GM12865 (cell line): ENCODE data around the gene DCUN1D2.
"Not testable (repeated sequence)": the region's sequence is repeated elsewhere in the genome, so short reads cannot be mapped to it uniquely, and the experiment has no call there.

Experiments
- DNase-seq: peaks from one replicate; pipeline ENCODE4 v3.0.0; 2010; ENCODE audit warnings: low read depth
- H3K4me3 ChIP-seq: 2 replicates; pipeline ENCODE4 v1.5.1; 2011; ENCODE audit warnings: mild to moderate bottlenecking, low read depth, low read length, control low read depth
- TF ChIP-seq, protein P1 (sequence below): IDR thresholded peaks from 2 replicates; pipeline ENCODE4 v1.5.1; 2011; ENCODE audit warnings: low read length, control low read depth, low read depth, inconsistent platforms; ENCODE audit not compliant: insufficient read depth; ENCODE audit errors: missing control alignments

The DCUN1D2 gene

DNA sequence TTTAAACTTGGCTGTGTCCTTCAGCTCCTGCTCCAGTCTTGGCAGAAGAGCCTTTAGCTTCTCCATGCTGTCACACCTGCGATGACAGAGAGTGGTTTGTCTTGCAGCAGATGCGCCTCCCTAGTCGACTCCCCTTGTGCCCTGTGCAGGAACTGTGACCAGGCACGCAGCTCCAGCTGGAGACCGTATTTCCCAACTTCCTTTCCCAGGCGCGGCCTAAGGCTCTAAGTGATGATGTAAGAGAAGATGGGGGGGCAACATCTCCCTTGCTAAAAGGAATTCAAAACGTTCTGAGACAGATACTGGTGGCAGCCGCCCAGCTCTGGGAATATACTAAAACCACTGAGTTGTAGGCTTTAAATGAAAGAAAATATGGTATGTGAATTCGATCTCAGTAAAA is 16.3 kb downstream of the DCUN1D2 start:
- no peak for DNase-seq
- H3K4me3 ChIP-seq = no peak overlapping the region
- TF ChIP-seq, protein P1, sequence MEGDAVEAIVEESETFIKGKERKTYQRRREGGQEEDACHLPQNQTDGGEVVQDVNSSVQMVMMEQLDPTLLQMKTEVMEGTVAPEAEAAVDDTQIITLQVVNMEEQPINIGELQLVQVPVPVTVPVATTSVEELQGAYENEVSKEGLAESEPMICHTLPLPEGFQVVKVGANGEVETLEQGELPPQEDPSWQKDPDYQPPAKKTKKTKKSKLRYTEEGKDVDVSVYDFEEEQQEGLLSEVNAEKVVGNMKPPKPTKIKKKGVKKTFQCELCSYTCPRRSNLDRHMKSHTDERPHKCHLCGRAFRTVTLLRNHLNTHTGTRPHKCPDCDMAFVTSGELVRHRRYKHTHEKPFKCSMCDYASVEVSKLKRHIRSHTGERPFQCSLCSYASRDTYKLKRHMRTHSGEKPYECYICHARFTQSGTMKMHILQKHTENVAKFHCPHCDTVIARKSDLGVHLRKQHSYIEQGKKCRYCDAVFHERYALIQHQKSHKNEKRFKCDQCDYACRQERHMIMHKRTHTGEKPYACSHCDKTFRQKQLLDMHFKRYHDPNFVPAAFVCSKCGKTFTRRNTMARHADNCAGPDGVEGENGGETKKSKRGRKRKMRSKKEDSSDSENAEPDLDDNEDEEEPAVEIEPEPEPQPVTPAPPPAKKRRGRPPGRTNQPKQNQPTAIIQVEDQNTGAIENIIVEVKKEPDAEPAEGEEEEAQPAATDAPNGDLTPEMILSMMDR = no peak

DNA sequence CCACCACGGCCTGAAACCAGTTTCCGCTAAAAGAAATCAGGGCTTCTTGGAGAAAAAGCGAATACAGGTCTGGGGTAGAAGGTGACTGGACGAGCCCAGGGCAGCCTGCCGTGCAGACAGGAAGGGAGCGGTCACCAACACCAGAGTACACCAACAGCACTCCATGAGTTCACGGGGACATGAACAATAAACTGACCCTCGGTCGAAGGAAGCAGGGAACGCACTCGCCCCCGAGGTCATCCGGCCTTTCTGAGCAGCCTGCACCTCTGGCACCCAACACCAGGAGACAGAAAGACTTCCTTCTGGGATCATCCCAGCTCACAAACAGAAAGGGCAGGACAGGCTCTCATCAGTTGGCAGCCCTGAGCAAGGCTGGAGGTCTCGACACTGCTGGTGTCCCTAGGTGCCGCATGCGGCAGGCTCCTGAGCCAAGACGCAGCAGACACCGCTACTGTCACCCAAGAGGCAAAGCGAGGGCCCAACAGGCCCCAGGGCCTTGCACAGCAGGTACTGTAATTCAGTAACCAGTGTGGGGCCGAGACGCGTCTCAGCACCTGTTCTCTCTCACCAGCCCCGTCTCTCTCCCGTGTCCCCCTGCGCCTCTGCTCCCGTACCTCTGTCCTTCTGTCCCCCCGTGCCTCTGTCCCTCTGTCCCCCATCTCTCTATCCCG is 18.0 kb downstream of the DCUN1D2 start:
- DNase-seq = no peak
- H3K4me3 ChIP-seq = no peak overlapping the region
- TF ChIP-seq, protein P1 = no peak

DNA sequence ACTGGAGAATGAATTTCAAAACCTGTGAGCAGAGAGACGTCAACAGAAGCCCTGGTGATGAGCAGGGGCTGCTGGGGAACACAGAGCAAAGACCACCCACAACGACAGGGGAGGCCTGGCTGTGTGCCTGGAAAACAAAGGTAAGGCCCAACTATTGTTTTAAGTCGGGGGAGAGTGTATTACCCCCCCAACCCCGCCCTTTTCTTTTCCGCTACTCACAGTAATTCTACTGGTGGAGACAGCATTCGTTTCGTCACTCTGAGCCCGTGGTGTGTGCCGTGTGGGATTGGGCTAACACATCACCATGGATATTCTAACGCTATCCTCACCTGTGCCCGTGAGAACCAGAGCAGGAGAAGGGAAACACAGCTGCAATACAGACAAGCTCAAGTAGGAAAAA is 18.7 kb downstream of the DCUN1D2 start:
- H3K4me3 ChIP-seq = no peak overlapping the region
- TF ChIP-seq, protein P1 = no peak
- DNase-seq = no peak

DNA sequence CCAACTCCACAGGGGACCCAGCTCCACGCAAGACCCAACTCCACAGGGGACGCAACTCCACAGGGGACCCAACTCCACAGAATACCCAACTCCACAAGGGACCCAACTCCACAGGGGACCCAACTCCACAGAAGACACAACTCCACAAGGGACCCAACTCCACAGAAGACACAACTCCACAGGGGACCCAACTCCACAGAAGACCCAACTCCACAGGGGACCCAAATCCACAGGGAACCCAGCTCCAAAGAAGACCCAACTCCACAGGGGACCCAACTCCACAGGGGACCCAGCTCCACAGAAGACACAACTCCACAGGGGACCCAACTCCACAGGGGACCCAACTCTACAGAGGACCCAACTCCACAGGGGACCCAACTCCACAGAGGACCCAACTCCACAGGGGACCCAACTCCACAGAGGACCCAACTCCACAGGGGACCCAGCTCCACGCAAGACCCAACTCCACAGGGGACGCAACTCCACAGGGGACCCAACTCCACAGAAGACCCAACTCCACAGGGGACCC is 19.8 kb downstream of the DCUN1D2 start:
- not testable (repeated sequence) for DNase-seq, H3K4me3 ChIP-seq

DNA sequence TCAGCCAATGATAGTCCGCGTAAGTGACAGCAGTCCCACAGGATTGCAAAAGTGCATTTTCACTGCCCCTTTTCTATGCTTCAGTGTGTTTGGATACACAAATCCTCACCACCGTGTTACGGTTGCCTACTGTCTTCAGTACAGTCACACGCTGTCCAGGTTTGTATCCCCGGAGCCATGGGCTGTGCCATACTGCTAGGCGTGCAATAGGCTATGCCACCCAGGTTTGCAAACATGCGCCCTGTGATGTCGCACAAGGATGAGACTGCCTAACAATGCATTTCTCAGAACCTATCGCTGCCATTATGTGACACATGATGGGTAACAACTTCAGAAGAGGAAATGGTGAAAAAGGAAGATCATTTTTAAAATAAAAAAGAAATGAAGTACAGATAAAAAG is 20.4 kb downstream of the DCUN1D2 start:
- H3K4me3 ChIP-seq = no peak overlapping the region
- TF ChIP-seq, protein P1 = no peak
- DNase-seq = no peak

DNA sequence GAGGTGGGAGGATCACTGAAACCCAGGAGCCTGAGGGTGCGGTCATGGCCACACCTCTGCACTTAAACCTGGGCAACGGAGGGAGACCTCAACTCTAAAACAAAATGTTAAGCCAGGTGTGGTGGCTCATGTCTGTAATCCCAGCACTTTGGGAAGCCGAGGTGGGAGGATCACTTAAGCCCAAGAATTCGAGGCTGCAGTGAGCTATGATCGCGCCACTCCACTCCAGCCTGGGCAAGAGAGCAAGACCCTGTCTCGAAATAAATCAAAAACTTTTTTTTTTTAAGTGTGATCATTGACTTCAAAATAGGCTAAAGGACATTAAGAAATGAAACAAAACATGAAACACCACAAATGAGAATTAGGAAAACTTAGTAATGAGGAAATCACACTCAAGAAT is 20.9 kb downstream of the DCUN1D2 start:
- no peak overlapping the region for H3K4me3 ChIP-seq
- no peak for DNase-seq
- TF ChIP-seq, protein P1 = no peak

DNA sequence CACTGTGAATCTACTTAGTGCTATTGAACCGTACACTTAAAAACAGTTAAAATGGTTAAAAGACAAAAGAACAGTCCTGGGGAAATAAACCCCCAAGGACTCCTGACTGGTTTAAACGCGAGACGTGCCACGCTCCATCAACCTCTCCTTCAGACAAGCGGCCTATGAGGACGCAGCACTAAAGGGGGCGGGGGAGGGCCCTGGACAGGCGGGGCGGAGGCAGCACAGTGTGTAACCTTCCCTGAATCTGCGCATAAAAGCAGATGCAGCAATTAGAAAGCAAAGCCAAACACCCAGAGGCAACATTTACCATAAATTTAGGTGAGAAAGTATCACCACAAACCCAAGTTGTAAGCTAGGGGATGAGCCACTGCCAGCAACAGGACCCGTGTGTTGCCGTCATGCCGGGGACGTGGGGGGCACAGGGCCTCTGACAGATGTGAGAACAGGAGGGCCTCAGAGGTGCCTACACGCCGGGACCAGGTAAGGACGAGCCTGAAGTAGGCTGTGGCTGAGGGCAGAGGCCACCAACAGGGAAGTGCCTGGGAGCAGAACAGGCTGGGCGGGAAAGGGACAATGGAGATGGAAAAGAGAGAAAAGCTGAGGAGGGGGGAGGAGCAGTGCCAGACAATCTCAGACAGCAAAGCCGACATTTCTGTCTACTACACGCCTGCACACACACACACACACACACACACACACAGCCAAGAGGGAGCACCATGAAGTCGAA is 21.9 kb downstream of the DCUN1D2 start:
- TF ChIP-seq, protein P1 = no peak
- H3K4me3 ChIP-seq = no peak overlapping the region
- no peak for DNase-seq
